NCI-H2107 (cell line): ENCODE data around the gene TMEM80.

Experiments
- DNase-seq: peaks from one replicate; lab custom pipeline; 2025; lab: John Stamatoyannopoulos, UW

The TMEM80 gene

GRCh38 chr11:746289-747157 lies 50.9 kb downstream of the TMEM80 start:
- no peak for DNase-seq

GRCh38 chr11:747158-748006 lies 51.8 kb downstream of the TMEM80 start, which contains the start of gene TALDO1:
TALDO1 (plus strand) TSS chr11:747464; CDS start chr11:747482, 18 bp downstream.
- DNase-seq: peak; percentile 92

- no peak for DNase-seq
Measured at GRCh38 chr11:748007-748359, 52.4 kb downstream of the TMEM80 start.

GRCh38 chr11:749731-750130 lies 54.1 kb downstream of the TMEM80 start:
- DNase-seq: no peak
